ENCODE data around the gene SEPHS1. TPM values are rescaled to one million over a fixed set of nuclear protein-coding genes. Genes with fewer than 3 reads are reported as not detected.

The SEPHS1 gene
- total RNA-seq, 2 experiments from 2014 or later, result 63.5 to 64.0 TPM

DNA sequence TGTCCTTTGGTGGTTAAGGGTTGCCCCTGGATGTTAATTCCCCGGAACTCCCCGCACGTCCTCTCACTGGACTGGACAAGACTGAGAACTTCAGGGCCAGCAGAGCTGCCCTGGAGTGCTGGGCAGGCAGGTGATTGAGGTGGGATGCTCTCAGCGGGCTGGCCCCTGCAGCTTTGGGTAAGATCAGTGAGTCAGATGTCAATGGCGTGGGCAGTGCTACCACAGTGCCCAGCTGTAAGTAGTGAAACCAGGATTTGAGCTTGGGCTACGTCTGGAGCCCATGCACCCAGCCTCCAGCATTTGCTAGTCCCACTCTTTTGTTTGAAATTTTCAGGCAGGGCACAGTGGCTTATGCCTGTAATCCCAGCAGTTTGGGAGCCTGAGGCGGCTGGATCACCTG lies 6.7 kb upstream of the SEPHS1 start:
- ChIA-PET CTCF (no interaction called here), POLR2A (no interaction called here)
- Mint-ChIP-seq H3K27me3 (ENCODE audit: low read depth) (peaks cover 2% of the 10 kb centered on the region), H3K36me3 (ENCODE audit: low read depth) (no peaks in the 10 kb centered on the region), H3K4me1 (ENCODE audit: low read depth) (peaks cover 35% of the 10 kb centered on the region), H3K4me3 (no peak overlapping the region), H3K9me3 (ENCODE audit: insufficient read depth) (no peaks in the 10 kb centered on the region), H3K27ac (no peak overlapping the region)
- no peak for DNase-seq
- ATAC-seq, result no peak

DNA sequence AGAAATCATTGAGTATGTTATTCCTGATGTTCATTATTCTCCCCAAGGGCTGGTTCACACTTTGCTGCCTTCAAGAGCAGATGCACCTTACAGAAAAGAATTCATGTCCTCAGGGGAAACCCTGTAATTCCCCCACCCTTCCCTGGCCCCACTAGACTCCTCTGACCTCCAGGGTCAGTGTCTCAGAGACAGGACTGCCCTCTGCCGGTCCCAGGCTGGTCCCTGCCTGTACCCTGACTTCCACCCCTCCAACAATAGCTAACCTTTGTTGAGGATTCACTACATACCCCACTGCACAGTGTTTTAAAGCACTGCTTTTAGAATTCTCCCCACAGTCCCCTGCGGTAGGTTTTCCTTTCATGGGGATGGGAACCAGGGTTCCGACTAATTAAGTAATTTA lies 4.4 kb upstream of the SEPHS1 start:
- H3K4me1 Mint-ChIP-seq (ENCODE audit: low read depth), result peaks cover 41% of the 10 kb centered on the region
- DNase-seq, result peak; percentile 26
- no peaks in the 10 kb centered on the region for H3K27me3 Mint-ChIP-seq (ENCODE audit: low read depth)
- H3K27ac Mint-ChIP-seq, result peak overlapping the region; percentile 96
- H3K9me3 Mint-ChIP-seq (ENCODE audit: insufficient read depth), result no peaks in the 10 kb centered on the region
- ChIA-PET CTCF (interaction anchor here (0.7 to 5.0 kb wide), 6 partner anchors 12 to 145 kb away, joined by 3 to 41 read pairs (median 4); partner anchors contain the start of gene PHYH), POLR2A (interaction anchor here (1.5 to 1.6 kb wide), 2 partner anchors 50 to 53 kb away, joined by 6 to 7 read pairs; partner anchors contain the start of gene PHYH)
- no peaks in the 10 kb centered on the region for H3K36me3 Mint-ChIP-seq (ENCODE audit: low read depth)
- H3K4me3 Mint-ChIP-seq, result no peak overlapping the region
- ATAC-seq, result no peak

DNA sequence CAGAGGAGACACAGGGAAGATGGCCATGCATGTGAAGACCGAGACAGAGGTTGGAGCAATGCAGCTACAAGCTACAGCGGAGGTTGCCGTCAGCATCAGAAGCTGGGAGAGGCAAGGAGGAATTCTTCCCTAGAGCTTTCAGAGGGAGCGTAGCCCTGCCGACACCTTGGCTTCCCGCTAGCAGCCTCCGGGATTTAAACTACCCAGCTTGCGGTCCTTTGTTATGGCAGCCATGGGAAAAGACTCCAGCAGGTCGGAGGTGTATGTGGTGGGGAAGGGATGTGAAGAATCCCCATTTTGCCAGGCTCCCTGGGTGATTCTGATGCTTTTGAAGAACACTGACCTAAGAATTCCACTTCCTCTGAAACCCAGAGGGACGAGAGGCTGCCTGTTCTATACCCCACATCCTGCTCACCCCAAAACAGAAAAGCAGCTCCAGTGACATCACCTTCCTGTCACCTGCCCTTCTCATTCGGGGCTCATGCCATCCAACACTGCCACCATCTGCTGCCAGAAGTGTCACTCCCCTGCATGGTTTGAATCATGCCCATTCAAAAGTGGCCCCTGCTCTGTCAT lies 3.3 kb upstream of the SEPHS1 start:
- H3K27ac Mint-ChIP-seq, result peak overlapping the region; percentile 96
- ChIA-PET CTCF (interaction anchor here (0.7 to 5.0 kb wide), 9 partner anchors 9 to 1922 kb away, joined by 3 to 41 read pairs (median 3); partner anchors contain the start of genes MCM10 and PHYH), POLR2A (interaction anchor here (1.2 to 2.4 kb wide), 4 partner anchors 49 to 235 kb away, joined by 4 to 11 read pairs (median 6); partner anchors contain the start of genes PHYH and PRPF18)
- peaks cover 44% of the 10 kb centered on the region for H3K4me1 Mint-ChIP-seq (ENCODE audit: low read depth)
- DNase-seq (peak; percentile 73), ATAC-seq (no peak)
- H3K4me3 Mint-ChIP-seq, result peak overlapping the region; percentile 12
- no peaks in the 10 kb centered on the region for H3K9me3 Mint-ChIP-seq (ENCODE audit: insufficient read depth)
- H3K27me3 Mint-ChIP-seq (ENCODE audit: low read depth), result no peaks in the 10 kb centered on the region
- H3K36me3 Mint-ChIP-seq (ENCODE audit: low read depth), result peaks cover 5% of the 10 kb centered on the region

DNA sequence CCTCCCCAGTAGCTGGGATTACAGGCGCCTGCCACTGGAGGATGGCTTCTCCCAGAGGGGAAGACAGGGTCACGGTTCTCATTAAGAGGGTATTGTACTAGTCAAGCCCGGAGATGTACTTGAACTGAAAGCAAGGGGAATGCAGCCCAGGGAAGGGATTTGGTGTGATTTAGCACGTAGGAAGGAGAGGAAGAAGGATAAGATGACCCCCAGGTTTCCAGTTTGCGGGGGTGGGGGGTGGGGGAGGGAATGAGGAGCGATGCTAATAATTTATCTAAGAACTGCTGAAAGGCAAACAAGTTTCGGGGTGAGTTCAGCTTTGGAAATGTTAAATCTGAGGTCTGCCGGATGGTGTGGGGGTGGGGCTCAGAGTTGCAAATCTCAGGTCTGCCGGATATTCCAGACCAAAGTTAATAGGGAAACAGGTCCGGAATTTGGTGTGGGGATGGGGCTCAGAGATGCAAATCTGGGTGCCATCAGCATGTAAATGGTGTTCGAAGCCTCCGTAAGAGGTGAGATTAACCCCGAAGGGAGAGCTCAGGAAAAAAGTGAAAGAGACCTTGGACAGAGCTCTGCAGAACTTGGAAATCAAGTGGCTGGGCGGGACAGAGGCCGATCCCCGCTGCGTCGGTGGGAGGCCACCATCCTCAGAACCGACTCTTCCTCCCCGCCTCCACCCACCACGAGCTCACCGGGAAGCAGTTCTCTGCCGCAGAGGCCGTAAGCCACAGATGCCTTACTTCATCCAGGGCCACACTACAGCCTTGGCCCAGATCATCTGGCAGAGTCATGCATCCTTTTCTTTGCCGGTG lies 1.6 kb upstream of the SEPHS1 start:
- ATAC-seq (no peak), DNase-seq (peak; percentile 49)
- no peaks in the 10 kb centered on the region for H3K9me3 Mint-ChIP-seq (ENCODE audit: insufficient read depth)
- POLR2A ChIA-PET, result interaction anchor here (0.6 to 2.5 kb wide), 7 partner anchors 17 to 836 kb away, joined by 3 to 21 read pairs (median 6); partner anchors contain the start of genes MCM10 and PHYH
- H3K4me3 Mint-ChIP-seq, result peak overlapping the region; percentile 92
- peak overlapping the region; percentile 96 for H3K27ac Mint-ChIP-seq
- H3K27me3 Mint-ChIP-seq (ENCODE audit: low read depth), result no peaks in the 10 kb centered on the region
- CTCF ChIA-PET, result interaction anchor here (0.7 to 5.0 kb wide), 4 partner anchors 23 to 188 kb away, joined by 3 to 41 read pairs (median 4); partner anchors contain the start of genes MCM10 and PHYH
- H3K36me3 Mint-ChIP-seq (ENCODE audit: low read depth), result peaks cover 18% of the 10 kb centered on the region
- H3K4me1 Mint-ChIP-seq (ENCODE audit: low read depth), result peaks cover 61% of the 10 kb centered on the region

DNA sequence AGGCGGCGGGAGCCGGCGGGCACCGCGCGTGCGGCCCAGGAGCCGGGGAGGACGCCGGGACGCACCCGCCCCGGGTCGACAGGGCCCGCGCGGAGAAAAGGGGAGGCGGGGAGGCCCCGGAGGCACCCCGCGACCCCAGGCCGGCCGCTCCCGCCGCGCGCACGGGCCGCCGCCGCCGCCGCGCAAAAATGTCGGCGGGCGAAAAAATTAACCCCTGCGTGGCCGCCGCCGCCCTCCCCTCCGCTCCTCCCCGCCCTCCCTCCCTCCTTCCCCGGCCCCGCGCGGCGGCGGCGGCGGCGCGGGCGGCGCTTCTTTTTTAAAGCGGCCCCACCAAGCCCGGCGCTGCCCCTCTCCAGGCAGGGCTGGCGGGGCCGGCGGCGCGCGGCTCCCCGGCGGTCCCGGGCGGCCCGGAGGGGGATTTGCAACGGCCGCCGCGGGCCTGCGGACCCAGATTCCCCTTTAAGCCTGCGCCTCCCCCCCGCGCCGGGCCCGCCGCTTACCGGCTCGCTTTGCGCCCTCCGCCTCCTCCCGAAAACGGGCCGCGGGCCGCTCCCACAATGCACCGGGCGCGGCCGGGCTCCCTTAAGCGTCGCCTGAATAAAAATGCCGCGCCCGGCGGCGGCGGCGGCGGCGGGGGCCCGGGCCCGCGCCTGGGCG lies 465 bp downstream of the SEPHS1 start:
- POLR2A ChIA-PET, result interaction anchor here (0.6 kb wide), 1 partner anchor 46 kb away, joined by 7 read pairs; no protein-coding TSS in a partner anchor
- Mint-ChIP-seq H3K27me3 (ENCODE audit: low read depth) (no peaks in the 10 kb centered on the region), H3K4me3 (peak overlapping the region; percentile 48), H3K4me1 (ENCODE audit: low read depth) (peaks cover 59% of the 10 kb centered on the region), H3K27ac (peak overlapping the region; percentile 78), H3K36me3 (ENCODE audit: low read depth) (peaks cover 30% of the 10 kb centered on the region), H3K9me3 (ENCODE audit: insufficient read depth) (no peaks in the 10 kb centered on the region)
- peak; percentile 82 for DNase-seq
- peak; percentile 68 for ATAC-seq
- CTCF ChIA-PET, result no interaction called here

DNA sequence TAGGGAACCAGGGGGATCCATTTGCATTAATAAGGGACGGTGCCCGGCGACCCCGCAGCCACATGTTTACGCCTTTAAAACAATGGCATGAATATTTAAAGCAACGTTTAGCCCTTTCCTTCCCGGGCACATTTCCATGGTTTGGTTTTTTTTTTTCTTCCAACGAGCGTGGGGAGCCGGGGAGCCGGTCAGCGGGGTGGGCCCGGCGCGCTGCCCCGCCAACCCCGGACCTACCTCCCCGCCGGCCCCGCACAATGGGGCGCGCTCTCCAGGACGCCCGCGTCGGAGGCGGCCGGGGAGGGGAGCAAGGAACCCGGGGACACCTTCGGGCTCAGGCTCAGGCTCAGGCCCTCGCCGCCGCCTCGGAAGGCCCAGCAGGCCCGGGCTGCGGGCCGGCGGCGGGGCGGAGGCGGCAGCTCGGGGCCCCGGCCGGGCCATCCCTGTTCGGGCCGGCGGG lies 1.0 kb downstream of the SEPHS1 start:
- Mint-ChIP-seq H3K4me1 (ENCODE audit: low read depth) (peaks cover 53% of the 10 kb centered on the region), H3K9me3 (ENCODE audit: insufficient read depth) (no peaks in the 10 kb centered on the region), H3K27ac (peak overlapping the region; percentile 82), H3K4me3 (peak overlapping the region; percentile 81), H3K36me3 (ENCODE audit: low read depth) (peaks cover 32% of the 10 kb centered on the region), H3K27me3 (ENCODE audit: low read depth) (no peaks in the 10 kb centered on the region)
- ATAC-seq, result peak; percentile 46
- no peak for DNase-seq
- CTCF ChIA-PET, result no interaction called here
- POLR2A ChIA-PET, result interaction anchor here (0.6 kb wide), 1 partner anchor 45 kb away, joined by 7 read pairs; no protein-coding TSS in a partner anchor

DNA sequence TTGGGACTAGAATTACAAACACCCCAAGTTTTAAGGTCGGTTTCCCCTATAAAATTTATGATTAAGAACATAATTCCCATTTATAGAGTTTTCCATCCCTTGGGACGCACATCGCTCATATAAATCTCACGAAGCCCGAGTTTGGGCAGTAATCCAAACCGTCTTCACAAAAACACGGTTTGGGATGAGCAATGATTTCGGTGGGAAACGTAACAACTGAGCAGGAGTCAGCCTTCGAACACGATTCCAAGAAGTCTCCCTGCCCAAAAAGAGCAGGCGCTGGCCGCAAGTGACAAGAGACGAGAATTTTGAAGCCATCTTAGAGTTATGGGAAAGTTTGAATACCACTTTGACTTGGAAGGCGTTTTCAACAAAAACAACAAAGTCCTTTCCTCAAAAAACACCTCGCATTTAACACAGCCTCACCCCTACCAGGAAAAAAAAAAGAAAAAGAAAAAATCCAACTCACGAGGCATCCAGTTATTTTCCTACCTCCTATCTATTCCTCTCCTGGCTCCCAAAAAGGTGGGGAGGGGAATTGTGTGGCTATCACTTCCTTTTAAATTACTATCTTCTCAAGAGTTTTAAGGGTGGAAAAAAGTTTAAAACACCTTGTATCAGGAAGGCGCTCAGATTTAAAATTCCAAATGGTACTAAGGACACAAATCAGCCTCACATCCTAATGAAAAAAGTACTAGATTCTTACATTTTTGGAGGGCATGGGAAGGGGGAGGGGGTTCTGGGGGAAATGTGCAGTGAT lies 1.6 kb downstream of the SEPHS1 start:
- DNase-seq (no peak), ATAC-seq (no peak)
- H3K4me1 Mint-ChIP-seq (ENCODE audit: low read depth), result peaks cover 47% of the 10 kb centered on the region
- H3K4me3 Mint-ChIP-seq, result peak overlapping the region; percentile 81
- CTCF ChIA-PET, result no interaction called here
- H3K36me3 Mint-ChIP-seq (ENCODE audit: low read depth), result peaks cover 32% of the 10 kb centered on the region
- H3K9me3 Mint-ChIP-seq (ENCODE audit: insufficient read depth), result no peaks in the 10 kb centered on the region
- peak overlapping the region; percentile 82 for H3K27ac Mint-ChIP-seq
- POLR2A ChIA-PET, result interaction anchor here (0.6 kb wide), 1 partner anchor 44 kb away, joined by 7 read pairs; no protein-coding TSS in a partner anchor
- no peaks in the 10 kb centered on the region for H3K27me3 Mint-ChIP-seq (ENCODE audit: low read depth)

DNA sequence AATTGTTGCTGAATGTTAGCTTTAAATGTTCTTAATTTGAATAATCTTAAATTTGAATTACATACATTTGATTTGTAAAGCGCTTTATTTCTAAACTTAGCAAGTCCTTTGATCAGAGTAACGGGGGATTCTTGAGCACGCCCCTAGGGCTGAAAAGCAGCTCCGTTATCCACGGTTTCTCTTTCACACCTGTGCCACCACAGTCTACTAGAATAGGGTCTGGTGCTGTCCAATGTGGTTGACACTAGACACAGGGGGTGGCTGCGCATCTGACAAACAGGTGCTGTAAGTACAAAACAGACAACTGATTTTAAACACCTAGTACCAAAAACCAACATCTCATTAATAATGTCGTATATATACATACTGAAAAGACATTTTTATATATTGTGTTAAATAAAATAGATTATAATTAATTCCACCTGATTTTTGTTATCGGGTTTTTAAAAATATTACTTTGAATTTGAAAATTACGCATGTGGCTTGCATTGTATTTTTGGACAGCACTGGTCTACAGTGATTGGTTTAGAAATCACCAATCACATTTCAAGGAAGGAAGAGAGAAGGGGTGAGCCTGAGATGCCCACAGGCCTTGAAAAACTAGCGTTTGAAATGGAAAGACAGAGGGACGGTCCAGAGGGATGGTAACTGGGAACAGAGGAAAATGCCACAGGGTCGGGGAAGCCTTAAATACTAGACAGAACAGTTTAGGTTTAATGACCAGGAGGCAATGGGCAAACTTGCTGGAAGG lies 7.3 kb downstream of the SEPHS1 start:
- ChIA-PET POLR2A (interaction anchor here (2.1 kb wide), 1 partner anchor 39 kb away, joined by 8 read pairs; no protein-coding TSS in a partner anchor), CTCF (interaction anchor here (1.0 to 1.4 kb wide), 2 partner anchors 12 to 38 kb away, joined by 4 read pairs; no protein-coding TSS in a partner anchor)
- Mint-ChIP-seq H3K9me3 (ENCODE audit: insufficient read depth) (no peaks in the 10 kb centered on the region), H3K27ac (peak overlapping the region; percentile 4), H3K36me3 (ENCODE audit: low read depth) (peaks cover 50% of the 10 kb centered on the region), H3K4me1 (ENCODE audit: low read depth) (peaks cover 40% of the 10 kb centered on the region), H3K27me3 (ENCODE audit: low read depth) (no peaks in the 10 kb centered on the region), H3K4me3 (no peak overlapping the region)
- peak; percentile 57 for DNase-seq
- ATAC-seq, result peak; percentile 92

DNA sequence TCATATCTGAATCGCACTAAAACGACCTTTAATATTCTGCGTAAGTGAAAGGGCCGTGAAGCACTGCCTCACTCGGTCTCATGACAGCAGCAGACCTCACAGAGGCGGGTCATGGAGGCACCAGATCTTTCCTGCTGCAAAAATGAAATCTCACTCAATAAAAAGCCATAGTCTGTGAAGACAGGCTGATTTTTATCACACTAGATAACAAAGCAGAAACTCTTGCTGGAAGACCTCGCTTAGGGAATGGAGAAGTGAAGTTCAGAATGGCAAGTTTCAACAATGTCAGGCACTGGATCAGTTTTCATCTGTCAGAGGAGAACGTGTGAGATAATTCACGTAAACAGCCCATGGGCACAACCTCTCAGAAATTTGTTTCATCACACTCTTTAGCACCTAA lies 8.0 kb downstream of the SEPHS1 start:
- CTCF ChIA-PET, result interaction anchor here (1.0 to 1.4 kb wide), 2 partner anchors 13 to 37 kb away, joined by 4 read pairs; no protein-coding TSS in a partner anchor
- peak overlapping the region; percentile 5 for H3K4me3 Mint-ChIP-seq
- no peaks in the 10 kb centered on the region for H3K27me3 Mint-ChIP-seq (ENCODE audit: low read depth)
- peaks cover 33% of the 10 kb centered on the region for H3K4me1 Mint-ChIP-seq (ENCODE audit: low read depth)
- H3K27ac Mint-ChIP-seq, result peak overlapping the region; percentile 48
- no peaks in the 10 kb centered on the region for H3K9me3 Mint-ChIP-seq (ENCODE audit: insufficient read depth)
- no peak for DNase-seq
- ATAC-seq, result no peak
- H3K36me3 Mint-ChIP-seq (ENCODE audit: low read depth), result peaks cover 45% of the 10 kb centered on the region
- POLR2A ChIA-PET, result interaction anchor here (2.1 kb wide), 1 partner anchor 38 kb away, joined by 8 read pairs; no protein-coding TSS in a partner anchor

DNA sequence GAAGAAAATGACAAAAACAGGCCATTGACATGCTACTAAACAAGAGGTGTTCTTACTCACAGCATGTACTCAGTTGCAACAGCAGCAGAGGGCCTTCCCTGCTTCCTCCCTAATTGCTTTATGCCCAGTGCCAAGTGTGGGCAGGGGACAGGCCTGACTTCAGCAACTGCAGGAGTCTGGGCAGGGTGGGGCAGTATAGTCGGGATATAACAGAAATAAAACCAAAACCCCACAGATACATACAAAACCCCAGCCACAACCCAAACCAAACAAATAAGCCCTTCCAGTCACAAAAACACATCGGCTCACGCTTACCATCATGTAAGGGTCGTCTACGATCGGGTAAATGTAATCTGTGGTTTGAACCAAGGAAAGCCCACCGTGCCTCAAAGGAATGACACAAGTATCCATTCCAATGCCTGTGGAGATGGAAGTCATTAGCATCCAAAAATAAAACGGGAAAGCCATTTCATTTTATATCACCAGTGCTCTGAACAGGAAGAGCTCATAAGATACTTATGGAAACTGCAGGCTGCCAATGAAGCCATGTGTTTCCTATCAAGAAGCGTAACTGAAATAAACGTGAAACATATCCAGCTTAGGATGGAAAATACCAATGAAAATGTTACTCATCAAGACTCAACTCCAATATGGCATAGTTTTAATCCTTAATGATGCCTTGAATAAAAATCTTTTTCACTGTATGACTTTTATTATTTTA lies 9.5 kb downstream of the SEPHS1 start:
- ChIA-PET CTCF (no interaction called here), POLR2A (no interaction called here)
- DNase-seq, result no peak
- Mint-ChIP-seq H3K27me3 (ENCODE audit: low read depth) (no peaks in the 10 kb centered on the region), H3K4me3 (no peak overlapping the region), H3K36me3 (ENCODE audit: low read depth) (peaks cover 41% of the 10 kb centered on the region), H3K27ac (no peak overlapping the region), H3K4me1 (ENCODE audit: low read depth) (peaks cover 25% of the 10 kb centered on the region), H3K9me3 (ENCODE audit: insufficient read depth) (no peaks in the 10 kb centered on the region)
- ATAC-seq, result no peak
